22Rv1 (cell line): Measurements from ENCODE around the gene SNIP1.

Experiments
- CTCF ChIP-seq: fragments of 450-650 bp; IDR thresholded peaks from 2 replicates; pipeline ENCODE4 v1.5.1; 2017; ENCODE audit warnings: mild to moderate bottlenecking
- ZFX ChIP-seq: fragments of 450-650 bp; IDR thresholded peaks from 2 replicates; pipeline ENCODE4 v1.6.1; 2017; ENCODE audit warnings: antibody characterized with exemption, borderline replicate concordance

GRCh38 chr1:37562984-37563383 lies 8.9 kb upstream of the SNIP1 start:
- no peak for TF ChIP-seq CTCF
- TF ChIP-seq ZFX, result no peak
